ENCODE data around the gene LDLRAD4. TPM values are rescaled to one million over a fixed set of nuclear protein-coding genes. Genes with fewer than 3 reads are reported as not detected.
A peak's percentile ranks its signal among the peaks of the same experiment; 100 is the strongest.
"Not testable (repeated sequence)": the region's sequence is repeated elsewhere in the genome, so short reads cannot be mapped to it uniquely, and the experiment has no call there.

The LDLRAD4 gene
- total and polyA plus RNA-seq, 9 of the 15 experiments (the other 6 are each of a cell fraction or from before 2014, with no cell fraction given) = 0.01 TPM; not detected in 8

- intact Hi-C loops (cut with micrococcal nuclease); H3K4me3 ChIP-seq; in situ Hi-C loops (cut with MboI); ATAC-seq; H2AFZ ChIP-seq (ENCODE audit: low read depth, low read length); H3K36me3 ChIP-seq (ENCODE audit: control insufficient read depth, insufficient read depth, low read length); FAIRE-seq; H3K4me1 ChIP-seq (replicated peaks in 1 of 2; ENCODE audit: control insufficient read depth in 2 of 2, insufficient read depth in 2 of 2, low read length in 2 of 2); H3K9me3 ChIP-seq (replicated peaks; ENCODE audit: control insufficient read depth, insufficient read depth, low read depth, low read length); H3K4me2 ChIP-seq (ENCODE audit: insufficient read depth, low read length); H3K9me1 ChIP-seq (ENCODE audit: control insufficient read depth, insufficient read depth, low read length); H3K27me3 ChIP-seq (ENCODE audit: control insufficient read depth in 2 of 2, insufficient read depth in 2 of 2, low read length in 2 of 2); H3K9ac ChIP-seq (ENCODE audit: insufficient read depth in 1 of 2, low read depth in 2 of 2, low read length in 2 of 2); CTCF ChIA-PET (ENCODE audit: low intra/inter-chr PET ratio); BruUV-seq (replicated peaks); H3K27ac ChIP-seq (ENCODE audit: extremely low read depth, low read depth, low read length): not testable (repeated sequence)
- TF ChIP-seq YY1 (IDR thresholded peaks at IDR 0.05; ENCODE audit: borderline replicate concordance in 1 of 3, control insufficient read depth in 1 of 3, extremely low read depth in 1 of 3, insufficient read depth in 3 of 3, insufficient read length in 1 of 3, insufficient replicate concordance in 2 of 3, low read depth in 1 of 3, low read length in 2 of 3) = peak in 1 of 3 experiments; percentile 56
- Histone ChIP-seq H3K79me2 (ENCODE audit: control insufficient read depth, insufficient read depth, low read length) (peaks cover 60% of the 10 kb centered on the region), H4K20me1 (replicated peaks; ENCODE audit: control insufficient read depth, insufficient read depth, low read length) (peaks cover 18% of the 10 kb centered on the region; the same call in 1 of the 2 replicates)
- DNase-seq (ENCODE audit: extremely low read depth in 1 of 4, low spot score in 3 of 4) = peak in 1 of 4 experiments; percentile 20
- WGBS (ENCODE audit: insufficient coverage, low coverage, missing lambda C conversion rate) = 34% methylated on average over 9 of the region's 9 CpGs
- POLR2A ChIA-PET = interaction anchor here (0.6 to 0.9 kb wide), 3 partner anchors 11 to 1200 kb away, joined by 3 to 4 read pairs (median 3); no protein-coding TSS in a partner anchor
These were observed 471.5 kb downstream of the LDLRAD4 start for GRCh38 chr18:13690060-13690459.

- H3K4me3 ChIP-seq; H3K4me1 ChIP-seq (replicated peaks in 1 of 2; ENCODE audit: control insufficient read depth in 2 of 2, insufficient read depth in 2 of 2, low read length in 2 of 2); H3K36me3 ChIP-seq (ENCODE audit: control insufficient read depth, insufficient read depth, low read length); H3K9me1 ChIP-seq (ENCODE audit: control insufficient read depth, insufficient read depth, low read length); DNase-seq (ENCODE audit: extremely low read depth in 1 of 4, low spot score in 3 of 4); CTCF ChIA-PET (ENCODE audit: low intra/inter-chr PET ratio); FAIRE-seq; intact Hi-C loops (cut with micrococcal nuclease); BruUV-seq (replicated peaks); ATAC-seq; H3K9ac ChIP-seq (ENCODE audit: insufficient read depth in 1 of 2, low read depth in 2 of 2, low read length in 2 of 2); H3K27me3 ChIP-seq (ENCODE audit: control insufficient read depth in 2 of 2, insufficient read depth in 2 of 2, low read length in 2 of 2); POLR2A ChIA-PET; H4K20me1 ChIP-seq (replicated peaks; ENCODE audit: control insufficient read depth, insufficient read depth, low read length); H3K9me3 ChIP-seq (replicated peaks; ENCODE audit: control insufficient read depth, insufficient read depth, low read depth, low read length); H3K27ac ChIP-seq (ENCODE audit: extremely low read depth, low read depth, low read length); H2AFZ ChIP-seq (ENCODE audit: low read depth, low read length); H3K4me2 ChIP-seq (ENCODE audit: insufficient read depth, low read length); in situ Hi-C loops (cut with MboI): not testable (repeated sequence)
- peaks cover 52% of the 10 kb centered on the region for H3K79me2 ChIP-seq (ENCODE audit: control insufficient read depth, insufficient read depth, low read length)
- TF ChIP-seq ZNF146 (CRISPR knock-in tag; IDR thresholded peaks at IDR 0.05; ENCODE audit: unreplicated experiment) = peak; percentile 43
- 73% methylated on average over 2 of the region's 5 CpGs for WGBS (ENCODE audit: insufficient coverage, low coverage, missing lambda C conversion rate)
These were observed 476.8 kb downstream of the LDLRAD4 start for GRCh38 chr18:13695337-13695736.

Data from K562 (cell line).